H9 (cell line): ENCODE results near the gene TNFRSF19. TPM values are rescaled to one million over a fixed set of nuclear protein-coding genes. Genes with fewer than 3 reads are reported as not detected.

ENCODE experiments used
- DNase-seq: peaks from one replicate; pipeline ENCODE4 v3.0.0-alpha.2; 2017
- H2AFZ ChIP-seq: one replicate; pipeline ENCODE4 v1.6.1; 2013; ENCODE audit warnings: mild to moderate bottlenecking, low read length, control low read depth, moderate library complexity
- H2AK5ac ChIP-seq: 2 replicates; pipeline ENCODE4 v1.6.1; 2013; ENCODE audit warnings: low read length, control low read depth, mixed read lengths; ENCODE audit not compliant: insufficient read length
- H2BK120ac ChIP-seq: one replicate; pipeline ENCODE4 v1.6.1; 2013; ENCODE audit warnings: low read depth, mild to moderate bottlenecking, low read length, control low read depth, inconsistent platforms; ENCODE audit not compliant: poor library complexity, severe bottlenecking
- H2BK12ac ChIP-seq: 2 replicates; pipeline ENCODE4 v1.6.1; 2013; ENCODE audit warnings: low read length, control low read depth, mixed read lengths, low read depth; ENCODE audit not compliant: insufficient read length
- H2BK15ac ChIP-seq: 2 replicates; pipeline ENCODE4 v1.6.1; 2013; ENCODE audit warnings: low read depth, low read length, control low read depth
- H2BK20ac ChIP-seq: one replicate; pipeline ENCODE4 v1.6.1; 2013; ENCODE audit warnings: low read depth, mild to moderate bottlenecking, low read length, control low read depth, inconsistent platforms; ENCODE audit not compliant: poor library complexity, severe bottlenecking
- H2BK5ac ChIP-seq: 2 replicates; pipeline ENCODE4 v1.6.1; 2013; ENCODE audit warnings: low read length, control low read depth, mixed read lengths; ENCODE audit not compliant: insufficient read length
- H3K14ac ChIP-seq: 2 replicates; pipeline ENCODE4 v1.6.1; 2013; ENCODE audit warnings: low read length, control low read depth; ENCODE audit not compliant: insufficient read depth
- H3K18ac ChIP-seq: 2 replicates; pipeline ENCODE4 v1.6.1; 2013; ENCODE audit warnings: low read depth, mild to moderate bottlenecking, mixed read lengths, low read length, control low read depth; ENCODE audit not compliant: insufficient read length
- H3K23ac ChIP-seq: 2 replicates; pipeline ENCODE4 v1.6.1; 2013; ENCODE audit warnings: low read length, control low read depth, mixed read lengths, low read depth; ENCODE audit not compliant: insufficient read length
- H3K23me2 ChIP-seq: 2 replicates; pipeline ENCODE4 v1.6.1; 2013; ENCODE audit warnings: low read depth, mild to moderate bottlenecking, mixed read lengths, low read length, control low read depth; ENCODE audit not compliant: insufficient read length, poor library complexity, severe bottlenecking
- H3K27ac ChIP-seq: 2 replicates; pipeline ENCODE4 v1.5.1; 2013; ENCODE audit warnings: low read length, control low read depth, mixed read lengths, low read depth; ENCODE audit not compliant: insufficient read length
- H3K27me3 ChIP-seq: 2 replicates; pipeline ENCODE4 v1.6.1; 2013; ENCODE audit warnings: low read length, control low read depth, inconsistent platforms; ENCODE audit not compliant: insufficient read depth
- H3K4ac ChIP-seq: 2 replicates; pipeline ENCODE4 v1.6.1; 2013; ENCODE audit warnings: low read depth, mild to moderate bottlenecking, control low read depth, inconsistent platforms, low read length, moderate library complexity
- H3K4me1 ChIP-seq: 2 replicates; pipeline ENCODE4 v1.6.1; 2013; ENCODE audit warnings: low read length, control low read depth, inconsistent platforms; ENCODE audit not compliant: insufficient read depth
- H3K4me2 ChIP-seq: 2 replicates; pipeline ENCODE4 v1.6.1; 2013; ENCODE audit warnings: low read length, control low read depth, mixed read lengths; ENCODE audit not compliant: insufficient read length, insufficient read depth
- H3K56ac ChIP-seq: 2 replicates; pipeline ENCODE4 v1.6.1; 2013; ENCODE audit warnings: low read depth, mild to moderate bottlenecking, mixed read lengths, low read length, control low read depth; ENCODE audit not compliant: insufficient read length
- H3K79me1 ChIP-seq: 2 replicates; pipeline ENCODE4 v1.6.1; 2013; ENCODE audit warnings: low read depth, mild to moderate bottlenecking, moderate library complexity, low read length, control low read depth, inconsistent platforms; ENCODE audit not compliant: insufficient read depth, poor library complexity, severe bottlenecking
- H3K79me2 ChIP-seq: 2 replicates; pipeline ENCODE4 v1.6.1; 2013; ENCODE audit warnings: low read length, control low read depth, inconsistent platforms; ENCODE audit not compliant: insufficient read depth
- H3K9ac ChIP-seq: 2 replicates; pipeline ENCODE4 v1.6.1; 2013; ENCODE audit warnings: low read length, control low read depth, mixed read lengths; ENCODE audit not compliant: insufficient read length; ENCODE audit errors: extremely low read depth
- H3K9me3 ChIP-seq: one replicate; pipeline ENCODE4 v1.6.1; 2013; ENCODE audit warnings: low read depth, low read length, inconsistent platforms; ENCODE audit not compliant: control insufficient read depth
- H3T11ph ChIP-seq: one replicate; pipeline ENCODE4 v1.6.1; 2013; ENCODE audit warnings: mild to moderate bottlenecking, low read length, control low read depth, inconsistent platforms
- H4K20me1 ChIP-seq: one replicate; pipeline ENCODE4 v1.6.1; 2013; ENCODE audit not compliant: control insufficient read depth, insufficient read length, insufficient read depth
- H4K5ac ChIP-seq: 2 replicates; pipeline ENCODE4 v1.6.1; 2013; ENCODE audit warnings: low read depth, mild to moderate bottlenecking, mixed read lengths, low read length, control low read depth; ENCODE audit not compliant: insufficient read length
- H4K8ac ChIP-seq: replicated peaks from 2 replicates; pipeline ENCODE4 v1.6.1; 2013; ENCODE audit warnings: low read length, control low read depth, mixed read lengths, low read depth; ENCODE audit not compliant: insufficient read length
- H4K91ac ChIP-seq: 2 replicates; pipeline ENCODE4 v1.6.1; 2013; ENCODE audit warnings: low read depth, mild to moderate bottlenecking, moderate library complexity, mixed read lengths, low read length, control low read depth; ENCODE audit not compliant: insufficient read length
- H3K27ac Mint-ChIP-seq, 3 experiments: 2 replicates in 2 of 3; 3 replicates in 1 of 3; pipeline ENCODE4 v1.8.0; 2020 to 2021; ENCODE audit warnings: mixed read lengths in 3 of 3, mild to moderate bottlenecking in 1 of 3, moderate library complexity in 1 of 3
- H3K27me3 Mint-ChIP-seq: 2 replicates; pipeline ENCODE4 v1.8.0; 2021; ENCODE audit warnings: low read depth, mild to moderate bottlenecking, moderate library complexity, mixed read lengths
- H3K36me3 Mint-ChIP-seq, 3 experiments: 2 replicates in 2 of 3; 3 replicates in 1 of 3; pipeline ENCODE4 v1.8.0; 2020 to 2021; ENCODE audit warnings: low read depth in 3 of 3, mixed read lengths in 3 of 3; ENCODE audit not compliant: insufficient read depth in 1 of 3
- H3K4me1 Mint-ChIP-seq, 2 experiments: 2 replicates each; pipeline ENCODE4 v1.8.0; 2020; ENCODE audit warnings: mixed read lengths in 2 of 2
- H3K4me3 Mint-ChIP-seq, 2 experiments: 2 replicates in 1 of 2; 3 replicates in 1 of 2; pipeline ENCODE4 v1.8.0; 2020 to 2021; ENCODE audit warnings: mild to moderate bottlenecking in 2 of 2, mixed read lengths in 2 of 2, moderate library complexity in 1 of 2
- H3K9me3 Mint-ChIP-seq, 2 experiments: 2 replicates in 1 of 2; 3 replicates in 1 of 2; pipeline ENCODE4 v1.8.0; 2020; ENCODE audit warnings: mild to moderate bottlenecking in 2 of 2, mixed read lengths in 2 of 2, moderate library complexity in 1 of 2
- CTCF ChIP-seq: fragments of 200-600 bp; sonication (generic); conservative IDR thresholded peaks from 3 replicates; pipeline ENCODE4 v1.8.0; 2021; ENCODE audit warnings: antibody characterized with exemption, mild to moderate bottlenecking
- WGBS: extraction: QIAGEN DNeasy Blood & Tissue Kit; methylation state at CpG from one replicate; pipeline ENCODE4 v1.1.7; 2013; ENCODE audit warnings: missing lambda C conversion rate, low lambda C conversion rate, mixed read lengths; ENCODE audit not compliant: insufficient read length; ENCODE audit errors: extremely low coverage; 5-methylcytosine and 5-hydroxymethylcytosine counted together
- total RNA-seq: library from RNA; stranded (reverse); gene quantifications from 2 replicates; pipeline ENCODE4 v1.2.1, GENCODE V29; 2021

Gene TNFRSF19
- total RNA-seq, 1 experiment from 2014 or later, result 2.7 TPM

GRCh38 chr13:23626700-23627099 lies 56.5 kb downstream of the TNFRSF19 start:
- Mint-ChIP-seq H3K36me3 (peaks cover 0 to 3% (median 0%) of the 10 kb centered on the region in 3 experiments; a peak in 1 of 7 replicates), H3K4me1 (peaks cover 43 to 47% of the 10 kb centered on the region in 2 experiments), H3K27me3 (no peaks in the 10 kb centered on the region; the same call in 1 of the 2 replicates), H3K27ac (peak overlapping the region in 2 of 3 experiments; percentile 37 to 78; a peak in 2 of 7 replicates), H3K9me3 (peaks cover 0 to 3% of the 10 kb centered on the region in 2 experiments; a peak in 1 of 5 replicates), H3K4me3 (no peak overlapping the region)
- no peak overlapping the region for H2BK5ac ChIP-seq
- no peaks in the 10 kb centered on the region for H3K79me2 ChIP-seq
- H3K56ac ChIP-seq, result no peak overlapping the region
- H4K91ac ChIP-seq, result no peak overlapping the region
- no peak overlapping the region for H4K8ac ChIP-seq
- H2BK15ac ChIP-seq, result no peak overlapping the region
- no peak overlapping the region for H2BK12ac ChIP-seq
- no peak overlapping the region for H3T11ph ChIP-seq
- H2AK5ac ChIP-seq, result no peak overlapping the region
- no peak overlapping the region for H2BK20ac ChIP-seq
- no peaks in the 10 kb centered on the region for H3K79me1 ChIP-seq
- H4K5ac ChIP-seq, result no peak overlapping the region
- H3K23ac ChIP-seq, result no peak overlapping the region
- no peak overlapping the region for H2BK120ac ChIP-seq
- no CpG with 5 or more reads among the region's 8 CpGs for WGBS
- peaks cover 3% of the 10 kb centered on the region for H3K4me1 ChIP-seq
- no peak overlapping the region for H3K9ac ChIP-seq
- no peaks in the 10 kb centered on the region for H4K20me1 ChIP-seq
- TF ChIP-seq CTCF, result no peak
- H3K18ac ChIP-seq, result no peak overlapping the region
- H3K4me2 ChIP-seq, result no peak overlapping the region
- DNase-seq, result no peak
- H2AFZ ChIP-seq, result no peak overlapping the region
- no peak overlapping the region for H3K27ac ChIP-seq
- no peaks in the 10 kb centered on the region for H3K9me3 ChIP-seq
- no peaks in the 10 kb centered on the region for H3K23me2 ChIP-seq
- H3K14ac ChIP-seq, result no peak overlapping the region
- no peak overlapping the region for H3K4ac ChIP-seq
- no peaks in the 10 kb centered on the region for H3K27me3 ChIP-seq
